Neuronal stem cell (in vitro differentiated cells): ENCODE results near the gene GRID1.

Source experiments
- DNase-seq: peaks from one replicate; pipeline ENCODE4 v3.0.0-alpha.2; 2013; ENCODE audit warnings: low spot score
- H2AFZ ChIP-seq: one replicate; pipeline ENCODE4 v1.6.1; 2013; ENCODE audit warnings: mild to moderate bottlenecking, low read length, inconsistent platforms
- H2AK5ac ChIP-seq: 2 replicates; pipeline ENCODE4 v1.6.1; 2013; ENCODE audit warnings: low read depth, mild to moderate bottlenecking, inconsistent platforms, low read length, moderate library complexity, mixed read lengths
- H2BK120ac ChIP-seq: 2 replicates; pipeline ENCODE4 v1.6.1; 2013; ENCODE audit warnings: low read depth, mild to moderate bottlenecking, inconsistent platforms, low read length, moderate library complexity, mixed read lengths
- H2BK12ac ChIP-seq: one replicate; pipeline ENCODE4 v1.6.1; 2013; ENCODE audit warnings: low read length, inconsistent platforms
- H2BK15ac ChIP-seq: 2 replicates; pipeline ENCODE4 v1.6.1; 2013; ENCODE audit warnings: mild to moderate bottlenecking, low read length, inconsistent platforms, mixed read lengths
- H2BK5ac ChIP-seq: one replicate; pipeline ENCODE4 v1.6.1; 2013; ENCODE audit warnings: inconsistent platforms, mild to moderate bottlenecking, low read length, moderate library complexity
- H3K14ac ChIP-seq: one replicate; pipeline ENCODE4 v1.6.1; 2013; ENCODE audit warnings: low read length, inconsistent platforms
- H3K18ac ChIP-seq: 2 replicates; pipeline ENCODE4 v1.6.1; 2013; ENCODE audit warnings: low read length, inconsistent platforms
- H3K23ac ChIP-seq: 2 replicates; pipeline ENCODE4 v1.6.1; 2013; ENCODE audit warnings: low read depth, mild to moderate bottlenecking, mixed read lengths, low read length, inconsistent platforms; ENCODE audit not compliant: poor library complexity
- H3K27ac ChIP-seq: replicated peaks from 3 replicates; pipeline ENCODE4 v1.5.1; 2013; ENCODE audit warnings: low read length, inconsistent platforms
- H3K27me3 ChIP-seq, 3 experiments: 2 replicates each; pipeline ENCODE4 v1.6.1; 2013; ENCODE audit warnings: low read length in 3 of 3, mild to moderate bottlenecking in 2 of 3, inconsistent platforms in 1 of 3, low read depth in 1 of 3, mixed read lengths in 1 of 3, moderate library complexity in 1 of 3; ENCODE audit not compliant: control insufficient read depth in 3 of 3, insufficient read depth in 3 of 3
- H3K36me3 ChIP-seq, 2 donors: replicated peaks in 1 of 2; 2 replicates each; pipeline ENCODE4 v1.6.1; 2013; ENCODE audit warnings: low read length in 2 of 2; ENCODE audit not compliant: control insufficient read depth in 2 of 2, insufficient read depth in 2 of 2
- H3K4ac ChIP-seq: 2 replicates; pipeline ENCODE4 v1.6.1; 2013; ENCODE audit warnings: inconsistent platforms, mild to moderate bottlenecking, low read length, moderate library complexity
- H3K4me1 ChIP-seq, 2 donors: 1 replicate in 1 of 2; 2 replicates in 1 of 2; pipeline ENCODE4 v1.6.1; 2013; ENCODE audit warnings: low read length in 2 of 2, low read depth in 1 of 2; ENCODE audit not compliant: control insufficient read depth in 2 of 2, insufficient read depth in 1 of 2
- H3K4me2 ChIP-seq: one replicate; pipeline ENCODE4 v1.6.1; 2013; ENCODE audit warnings: mild to moderate bottlenecking, low read length, inconsistent platforms; ENCODE audit not compliant: insufficient read depth, poor library complexity, severe bottlenecking
- H3K4me3 ChIP-seq, 2 donors: 2 replicates each; pipeline ENCODE4 v1.5.1; 2013; ENCODE audit warnings: low read length in 2 of 2, mild to moderate bottlenecking in 2 of 2, inconsistent platforms in 1 of 2, moderate library complexity in 1 of 2
- H3K79me1 ChIP-seq: one replicate; pipeline ENCODE4 v1.6.1; 2013; ENCODE audit warnings: low read depth, mild to moderate bottlenecking, inconsistent platforms, low read length, moderate library complexity
- H3K9ac ChIP-seq: one replicate; pipeline ENCODE4 v1.6.1; 2013; ENCODE audit warnings: mild to moderate bottlenecking, low read depth, low read length, inconsistent platforms; ENCODE audit not compliant: poor library complexity
- H3K9me3 ChIP-seq, 2 donors: replicated peaks in 1 of 2; 2 replicates each; pipeline versions ENCODE3 to v1.6.1; 2013; ENCODE audit warnings: low read length in 2 of 2, mild to moderate bottlenecking in 2 of 2, inconsistent platforms in 1 of 2, low read depth in 1 of 2, mixed read lengths in 1 of 2, moderate library complexity in 1 of 2; ENCODE audit not compliant: control insufficient read depth in 2 of 2, insufficient read depth in 1 of 2
- H4K8ac ChIP-seq: one replicate; pipeline ENCODE4 v1.6.1; 2013; ENCODE audit warnings: low read depth, mild to moderate bottlenecking, inconsistent platforms, low read length, moderate library complexity
- H4K91ac ChIP-seq: one replicate; pipeline ENCODE4 v1.6.1; 2013; ENCODE audit warnings: low read length, low read depth, mild to moderate bottlenecking, inconsistent platforms; ENCODE audit not compliant: poor library complexity
- WGBS, 2 donors: extraction: QIAGEN DNeasy Blood & Tissue Kit; methylation state at CpG; one replicate each; pipeline ENCODE4 v1.1.7; 2013; ENCODE audit warnings: missing lambda C conversion rate in 2 of 2, mixed read lengths in 1 of 2; ENCODE audit not compliant: insufficient read length in 2 of 2, insufficient replicate concordance in 1 of 2; ENCODE audit errors: extremely low coverage in 2 of 2; 5-methylcytosine and 5-hydroxymethylcytosine counted together

Gene GRID1

DNA sequence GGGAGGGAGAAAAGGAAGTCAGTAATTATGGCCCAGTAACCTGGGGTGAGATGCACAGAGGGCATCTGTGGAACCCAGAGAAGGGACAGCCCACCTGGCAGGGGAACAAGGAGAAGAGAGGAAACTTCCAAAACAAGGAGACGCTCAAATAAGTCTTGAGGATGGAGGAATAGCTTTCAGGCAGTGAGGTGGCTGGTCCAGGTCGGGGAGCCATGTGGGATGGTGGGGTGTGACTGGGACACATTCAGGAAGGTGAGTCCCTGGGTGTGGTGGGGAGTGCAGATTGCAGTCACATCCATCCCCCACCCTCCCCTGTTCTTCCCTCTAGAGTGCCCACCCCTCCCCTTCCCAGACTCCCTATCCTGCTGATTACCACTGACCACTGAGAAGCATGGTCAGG, 175.4 kb downstream of the GRID1 start:
- Histone ChIP-seq H3K4ac (no peak overlapping the region), H3K27me3 (peaks cover 0 to 3% (median 0%) of the 10 kb centered on the region in 3 experiments), H4K91ac (no peak overlapping the region), H3K9me3 (peaks cover 0 to 3% of the 10 kb centered on the region in 2 donors), H3K9ac (peak overlapping the region; percentile 10), H2BK5ac (no peak overlapping the region), H3K18ac (no peak overlapping the region), H3K79me1 (no peaks in the 10 kb centered on the region), H4K8ac (no peak overlapping the region), H2AK5ac (peak overlapping the region; percentile 9), H3K4me1 (peaks cover 0 to 1% of the 10 kb centered on the region in 2 donors), H3K4me3 (no peak overlapping the region), H2AFZ (no peak overlapping the region), H2BK15ac (no peak overlapping the region), H3K14ac (no peak overlapping the region), H3K36me3 (no peaks in the 10 kb centered on the region), H3K27ac (no peak overlapping the region), H3K4me2 (no peak overlapping the region), H3K23ac (no peak overlapping the region), H2BK120ac (no peak overlapping the region), H2BK12ac (no peak overlapping the region)
- WGBS, 2 donors, result no CpG with 5 or more reads among the region's 2 CpGs
- no peak for DNase-seq

DNA sequence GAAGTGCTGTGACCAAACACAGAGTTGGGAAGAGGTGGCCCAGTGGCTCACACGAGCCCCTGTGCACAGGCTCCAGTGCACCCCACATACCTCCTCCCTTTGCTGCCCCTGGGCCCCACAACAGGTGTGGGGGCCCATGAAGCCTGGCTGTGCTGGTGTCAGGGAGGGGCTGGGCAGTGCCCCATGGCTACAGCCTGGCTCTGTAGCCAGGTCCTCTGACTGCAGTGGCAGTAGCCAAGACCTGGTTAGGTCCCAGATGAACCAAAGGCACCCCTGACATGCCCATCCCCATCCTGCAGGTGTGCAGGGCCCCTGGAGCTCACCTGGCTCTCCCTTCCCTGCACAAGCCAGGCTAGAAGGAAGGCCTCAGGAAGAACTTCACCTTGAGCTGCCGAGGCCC, 176.3 kb downstream of the GRID1 start:
- no peak overlapping the region for H3K4ac ChIP-seq
- peaks cover 0 to 3% of the 10 kb centered on the region in 2 donors for H3K9me3 ChIP-seq
- no peak overlapping the region for H2BK5ac ChIP-seq
- no peak overlapping the region for H3K14ac ChIP-seq
- H4K91ac ChIP-seq, result no peak overlapping the region
- H3K79me1 ChIP-seq, result no peaks in the 10 kb centered on the region
- H3K9ac ChIP-seq, result no peak overlapping the region
- no peak for DNase-seq
- no peak overlapping the region for H2BK120ac ChIP-seq
- H3K4me3 ChIP-seq, result no peak overlapping the region
- H2BK12ac ChIP-seq, result no peak overlapping the region
- WGBS, 2 donors, result no CpG with 5 or more reads among the region's 2 CpGs
- no peaks in the 10 kb centered on the region for H3K36me3 ChIP-seq
- H3K4me1 ChIP-seq, result peaks cover 0 to 1% of the 10 kb centered on the region in 2 donors
- no peak overlapping the region for H3K23ac ChIP-seq
- no peak overlapping the region for H2AK5ac ChIP-seq
- H4K8ac ChIP-seq, result no peak overlapping the region
- peaks cover 0 to 3% (median 0%) of the 10 kb centered on the region in 3 experiments for H3K27me3 ChIP-seq
- peak overlapping the region; percentile 2 for H3K18ac ChIP-seq
- no peak overlapping the region for H2BK15ac ChIP-seq
- H3K4me2 ChIP-seq, result no peak overlapping the region
- H3K27ac ChIP-seq, result no peak overlapping the region
- H2AFZ ChIP-seq, result no peak overlapping the region

DNA sequence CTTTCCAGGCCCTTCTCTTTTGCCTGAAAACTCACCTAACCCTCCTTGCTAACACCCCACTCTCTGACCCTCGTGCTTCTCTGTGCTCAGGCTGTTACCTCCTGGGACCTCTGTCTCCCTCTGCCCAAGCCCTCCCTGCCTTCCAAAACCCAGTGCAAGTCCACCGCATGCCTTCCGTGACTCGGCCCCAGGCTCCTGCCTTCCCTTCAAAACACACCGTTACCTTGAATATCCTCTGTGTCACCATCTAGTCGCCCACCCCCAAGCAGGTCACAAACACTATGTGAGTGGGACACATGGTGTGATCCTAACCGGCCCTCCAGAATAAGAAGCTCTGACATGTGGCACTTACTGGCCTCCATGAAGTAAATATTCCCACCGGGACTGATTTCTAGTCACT, 176.7 kb downstream of the GRID1 start:
- Histone ChIP-seq H3K4me1 (peaks cover 0 to under 1% of the 10 kb centered on the region in 2 donors), H4K91ac (no peak overlapping the region), H3K14ac (no peak overlapping the region), H2BK5ac (no peak overlapping the region), H4K8ac (no peak overlapping the region), H3K23ac (no peak overlapping the region), H3K9ac (no peak overlapping the region), H2BK15ac (no peak overlapping the region), H3K4me3 (no peak overlapping the region), H3K27me3 (peaks cover 0 to 3% (median 0%) of the 10 kb centered on the region in 3 experiments), H3K4ac (no peak overlapping the region), H3K18ac (no peak overlapping the region), H3K4me2 (no peak overlapping the region), H2BK12ac (no peak overlapping the region), H3K36me3 (no peaks in the 10 kb centered on the region), H2AK5ac (no peak overlapping the region), H3K9me3 (peaks cover 0 to 3% of the 10 kb centered on the region in 2 donors), H2BK120ac (no peak overlapping the region), H3K27ac (no peak overlapping the region), H2AFZ (no peak overlapping the region), H3K79me1 (no peaks in the 10 kb centered on the region)
- no CpG with 5 or more reads among the region's 8 CpGs for WGBS, 2 donors
- no peak for DNase-seq

DNA sequence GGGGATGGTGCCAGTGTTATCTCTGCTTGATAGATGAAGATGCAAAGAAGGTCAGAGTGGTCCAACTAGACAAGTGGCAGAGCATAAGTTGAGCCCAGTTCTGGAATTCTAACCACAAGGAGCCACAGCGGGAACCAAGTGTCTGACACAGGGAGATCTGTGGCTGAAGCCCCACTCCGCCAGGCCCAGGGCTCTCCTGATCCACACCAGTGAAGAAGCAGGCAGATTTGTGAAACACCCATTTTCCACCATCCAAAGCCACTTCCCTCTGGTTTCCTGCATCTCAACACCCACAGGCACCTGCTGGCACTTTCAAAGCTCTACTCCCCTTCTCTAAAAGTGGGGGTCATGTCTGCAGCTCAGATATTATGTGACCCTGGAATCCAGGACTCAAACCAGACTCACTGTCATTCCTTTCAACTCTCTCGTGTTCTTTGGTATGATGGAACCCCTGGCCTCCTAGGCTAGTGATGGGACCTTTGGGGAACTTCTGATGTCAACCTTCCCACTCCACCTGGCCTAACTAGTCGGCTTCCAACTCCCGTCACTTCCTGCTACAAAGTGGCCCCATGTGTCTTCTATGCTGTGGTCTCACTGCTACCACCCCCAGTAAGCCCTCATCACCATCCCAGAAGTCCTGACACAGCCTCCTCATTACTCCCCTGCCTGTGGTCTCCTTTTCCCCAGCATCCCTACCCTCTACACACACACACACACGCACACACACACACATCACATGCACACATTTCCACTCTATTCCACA, 177.6 kb downstream of the GRID1 start:
- H2BK12ac ChIP-seq, result no peak overlapping the region
- no peak for DNase-seq
- H4K8ac ChIP-seq, result no peak overlapping the region
- H3K27me3 ChIP-seq, result peaks cover 0 to 3% (median 0%) of the 10 kb centered on the region in 3 experiments
- WGBS, 2 donors, result no CpG with 5 or more reads among the region's 6 CpGs
- H2AFZ ChIP-seq, result no peak overlapping the region
- no peaks in the 10 kb centered on the region for H3K36me3 ChIP-seq
- H3K14ac ChIP-seq, result no peak overlapping the region
- H3K4me1 ChIP-seq, result no peaks in the 10 kb centered on the region
- H3K18ac ChIP-seq, result no peak overlapping the region
- no peak overlapping the region for H3K4me3 ChIP-seq
- H4K91ac ChIP-seq, result no peak overlapping the region
- no peak overlapping the region for H3K27ac ChIP-seq
- H2BK120ac ChIP-seq, result no peak overlapping the region
- peaks cover 0 to 3% of the 10 kb centered on the region in 2 donors for H3K9me3 ChIP-seq
- H3K4ac ChIP-seq, result no peak overlapping the region
- H3K23ac ChIP-seq, result no peak overlapping the region
- H3K79me1 ChIP-seq, result no peaks in the 10 kb centered on the region
- H3K9ac ChIP-seq, result no peak overlapping the region
- no peak overlapping the region for H2AK5ac ChIP-seq
- no peak overlapping the region for H2BK5ac ChIP-seq
- H3K4me2 ChIP-seq, result no peak overlapping the region
- no peak overlapping the region for H2BK15ac ChIP-seq
